GM19193 (cell line): ENCODE measurements around the gene TERF2IP.

Source experiments
- POLR2A ChIP-seq: IDR thresholded peaks from 4 replicates; pipeline ENCODE4 v1.6.1; 2011; ENCODE audit not compliant: insufficient read depth, insufficient read length; ENCODE audit errors: extremely low read depth

Gene TERF2IP, protein sequence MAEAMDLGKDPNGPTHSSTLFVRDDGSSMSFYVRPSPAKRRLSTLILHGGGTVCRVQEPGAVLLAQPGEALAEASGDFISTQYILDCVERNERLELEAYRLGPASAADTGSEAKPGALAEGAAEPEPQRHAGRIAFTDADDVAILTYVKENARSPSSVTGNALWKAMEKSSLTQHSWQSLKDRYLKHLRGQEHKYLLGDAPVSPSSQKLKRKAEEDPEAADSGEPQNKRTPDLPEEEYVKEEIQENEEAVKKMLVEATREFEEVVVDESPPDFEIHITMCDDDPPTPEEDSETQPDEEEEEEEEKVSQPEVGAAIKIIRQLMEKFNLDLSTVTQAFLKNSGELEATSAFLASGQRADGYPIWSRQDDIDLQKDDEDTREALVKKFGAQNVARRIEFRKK

GRCh38 chr16:75647492-75648264 is at the start of gene TERF2IP, which contains the start of gene KARS1:
Gene TERF2IP (plus strand): TSS chr16:75647773. CDS start chr16:75647883, 110 bp downstream.
Gene KARS1 (minus strand): TSS chr16:75647665. CDS start chr16:75647639, 26 bp downstream.
- peak; percentile 97 for TF ChIP-seq POLR2A

- no peak for TF ChIP-seq POLR2A
Measured at GRCh38 chr16:75599452-75600277, 47.9 kb upstream of the TERF2IP start.

DNA sequence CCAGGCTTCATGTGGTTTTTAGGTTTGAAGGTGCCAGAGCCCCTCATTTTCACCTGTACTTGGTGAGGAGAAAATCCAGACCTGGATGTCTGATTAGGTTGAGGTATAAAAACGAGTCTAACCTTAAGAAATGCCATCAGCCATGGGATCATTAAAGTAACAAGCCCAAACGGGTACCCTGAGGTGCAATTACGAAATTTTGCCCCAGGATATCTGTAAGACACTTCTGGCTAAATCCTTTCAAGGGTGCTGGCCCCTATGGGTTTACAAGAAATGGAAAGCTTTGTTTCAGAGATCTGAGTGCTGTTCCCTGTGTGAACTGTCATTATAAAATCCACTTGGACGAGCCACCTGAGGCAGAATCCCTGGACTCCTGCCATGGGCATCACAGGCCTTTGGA is 44.3 kb upstream of the TERF2IP start:
- TF ChIP-seq POLR2A = no peak

GRCh38 chr16:75606507-75606906 is 41.1 kb upstream of the TERF2IP start:
- no peak for TF ChIP-seq POLR2A

- TF ChIP-seq POLR2A = no peak
Measured at GRCh38 chr16:75614066-75614897, 33.3 kb upstream of the TERF2IP start.

DNA sequence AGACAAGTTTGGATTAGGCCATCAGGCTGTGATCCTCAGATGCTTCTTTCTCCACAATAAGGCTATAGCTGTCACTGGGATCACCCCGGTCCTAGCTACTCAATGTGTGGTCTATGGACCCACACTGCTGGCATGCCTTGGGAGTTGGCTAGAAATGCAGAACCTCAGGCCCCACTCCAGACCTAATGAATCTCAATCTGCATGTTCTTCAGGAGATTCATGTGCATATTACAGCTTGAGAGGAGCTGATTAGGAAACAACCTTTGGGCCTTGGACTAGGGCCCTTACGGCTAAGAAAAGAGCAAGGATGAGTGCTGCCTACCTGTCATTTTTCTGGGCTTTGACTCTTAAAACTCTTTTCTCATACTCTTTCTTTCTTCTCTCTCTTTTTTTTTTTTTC is 32.0 kb upstream of the TERF2IP start:
- no peak for TF ChIP-seq POLR2A

GRCh38 chr16:75616521-75617010 is 31.0 kb upstream of the TERF2IP start:
- no peak for TF ChIP-seq POLR2A

GRCh38 chr16:75617121-75617520 is 30.5 kb upstream of the TERF2IP start:
- TF ChIP-seq POLR2A = no peak

GRCh38 chr16:75618780-75619179 is 28.8 kb upstream of the TERF2IP start:
- no peak for TF ChIP-seq POLR2A

DNA sequence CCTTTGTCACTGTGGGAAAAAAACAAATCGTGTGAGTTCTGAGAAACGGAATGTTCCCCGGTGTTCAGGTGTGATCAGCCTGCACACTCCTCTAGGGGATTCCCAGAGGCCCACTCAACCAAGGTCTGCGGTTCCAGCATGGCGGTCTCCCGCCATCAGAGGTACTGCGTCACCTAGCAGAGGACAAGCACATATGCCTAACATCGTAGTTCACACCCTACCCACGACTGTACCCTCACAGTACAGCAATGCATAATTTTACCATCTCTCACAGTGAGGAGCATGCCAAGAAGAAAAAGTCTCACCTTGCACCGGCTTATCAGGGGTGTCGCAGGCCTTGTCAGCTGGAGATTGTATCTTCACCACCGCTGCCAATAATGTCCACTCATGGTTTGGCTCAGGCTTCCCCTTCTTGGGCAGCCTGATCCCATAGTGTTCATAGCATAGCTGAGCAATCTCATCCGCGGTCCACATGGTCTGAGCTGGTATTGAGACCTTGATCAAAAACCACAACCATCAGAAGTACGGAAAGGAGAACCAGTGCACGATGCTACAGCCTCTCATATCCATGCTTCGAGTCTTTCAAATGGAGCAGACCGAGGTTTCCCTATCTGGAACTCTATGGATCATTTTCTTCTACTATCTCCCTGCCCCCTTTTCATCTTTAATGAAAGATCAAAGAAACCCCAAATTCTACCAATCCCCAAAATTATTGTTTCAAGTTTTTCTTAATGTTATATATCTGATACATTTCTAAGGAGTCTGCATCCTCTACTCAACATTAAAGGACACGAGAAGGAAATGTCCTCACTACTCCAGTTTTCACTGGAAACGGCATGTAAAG is 27.0 kb upstream of the TERF2IP start:
- no peak for TF ChIP-seq POLR2A

GRCh38 chr16:75621170-75621477 is 26.4 kb upstream of the TERF2IP start:
- no peak for TF ChIP-seq POLR2A

DNA sequence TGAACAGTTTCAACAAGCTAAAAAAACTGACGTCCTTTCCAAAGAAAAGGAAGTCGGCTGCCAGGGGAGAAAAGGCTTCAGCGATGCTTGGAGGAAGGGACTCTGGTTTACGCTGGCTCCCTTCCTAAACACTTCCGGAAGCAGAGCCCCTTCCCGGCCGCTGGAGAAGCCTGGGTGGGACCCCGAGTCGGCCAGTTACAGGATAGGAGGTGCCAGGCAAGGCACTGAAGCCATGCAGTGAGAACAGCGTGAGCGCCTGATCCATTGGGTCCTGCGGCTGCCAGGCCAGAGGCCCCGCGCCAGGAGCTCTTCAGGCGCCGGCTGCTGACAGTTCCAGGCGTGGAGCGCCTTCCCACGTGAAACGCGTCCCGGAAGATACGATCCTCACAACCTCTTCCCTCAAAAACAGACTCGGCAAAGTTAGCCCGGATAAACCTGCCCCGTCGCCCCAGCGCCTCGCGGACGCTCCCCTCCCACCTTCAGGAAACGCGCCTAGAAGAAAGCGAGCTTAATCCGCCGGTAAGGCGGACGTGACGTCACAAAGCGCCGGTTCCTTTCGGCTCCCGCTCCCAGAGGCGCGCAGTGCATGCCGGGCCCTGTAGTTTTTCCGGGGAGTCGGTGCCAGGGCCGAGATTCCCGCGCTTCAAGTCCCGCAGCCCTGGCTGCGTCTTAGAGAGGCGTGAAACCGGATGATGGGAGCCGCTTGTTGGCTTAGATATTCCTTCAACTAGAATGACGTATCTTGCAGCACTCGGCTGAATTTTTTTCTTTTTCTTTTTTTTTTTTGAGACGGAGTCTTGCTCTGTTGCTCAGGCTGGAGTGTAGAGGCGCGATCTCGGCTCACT is 24.6 kb upstream of the TERF2IP start, which contains the start of gene ADAT1:
Gene ADAT1, minus strand, starts transcription at position 521 of the 845 bp plus-strand sequence. CDS start 2,482 bp downstream, outside the sequence.
- TF ChIP-seq POLR2A = peak; percentile 93
